Measurements from ENCODE around the gene HBD.
"Not testable (repeated sequence)": the region's sequence is repeated elsewhere in the genome, so short reads cannot be mapped to it uniquely, and the experiment has no call there.

Gene HBD

DNA sequence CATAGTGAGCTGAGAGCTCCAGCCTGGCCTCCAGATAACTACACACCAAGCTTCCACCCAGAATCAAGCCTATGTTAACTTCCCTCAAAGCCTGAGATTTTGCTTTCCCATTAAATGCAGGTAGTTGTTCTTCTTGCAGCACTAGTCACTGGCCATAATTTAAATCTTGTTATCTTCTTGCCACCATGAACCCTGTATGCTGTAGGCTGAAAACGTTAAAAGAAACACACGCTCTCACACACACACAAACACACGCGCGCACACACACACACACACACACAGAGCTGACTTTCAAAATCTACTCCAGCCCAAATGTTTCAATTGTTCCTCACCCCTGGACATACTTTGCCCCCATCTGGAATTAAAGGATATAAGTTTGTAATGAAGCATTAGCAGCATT lies 19.2 kb upstream of the HBD start:
- H3K9me3 ChIP-seq (ENCODE audit: control insufficient read depth in 5 of 5, low read length in 5 of 5); H3K9ac ChIP-seq (ENCODE audit: low read length in 5 of 5); H3K36me3 ChIP-seq (ENCODE audit: control insufficient read depth in 5 of 5, insufficient read depth in 5 of 5, low read length in 5 of 5); H3K27me3 ChIP-seq (ENCODE audit: control insufficient read depth in 5 of 5, insufficient read depth in 4 of 5, low read length in 5 of 5); H3K4me1 ChIP-seq (ENCODE audit: control insufficient read depth in 5 of 5, insufficient read depth in 5 of 5, low read length in 5 of 5); H3K4me3 ChIP-seq (ENCODE audit: low read depth in 1 of 5, low read length in 5 of 5); H3K27ac ChIP-seq (ENCODE audit: low read depth, low read length): not testable (repeated sequence)

DNA sequence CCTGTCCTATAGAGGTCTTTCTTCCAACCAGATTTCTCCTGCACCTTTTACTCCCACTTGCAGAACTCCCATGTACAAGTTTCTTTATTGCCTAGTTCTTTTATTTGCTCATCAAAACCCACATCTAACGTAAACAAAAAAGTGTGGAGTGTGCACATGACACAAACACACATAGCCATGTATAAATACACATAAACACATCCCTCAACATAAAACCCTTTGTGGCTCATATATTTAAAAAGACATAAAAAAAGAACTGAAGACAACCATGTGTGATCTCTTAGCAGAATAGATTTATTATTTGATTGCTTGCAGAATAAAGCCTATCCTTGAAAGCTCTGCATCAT lies 18.6 kb upstream of the HBD start:
- no peak overlapping the region for H3K9ac ChIP-seq (ENCODE audit: low read length in 5 of 5)
- no peak overlapping the region for H3K4me3 ChIP-seq (ENCODE audit: low read depth in 1 of 5, low read length in 5 of 5)
- no peaks in the 10 kb centered on the region for H3K4me1 ChIP-seq (ENCODE audit: control insufficient read depth in 5 of 5, insufficient read depth in 5 of 5, low read length in 5 of 5)
- H3K36me3 ChIP-seq (ENCODE audit: control insufficient read depth in 5 of 5, insufficient read depth in 5 of 5, low read length in 5 of 5): no peaks in the 10 kb centered on the region
- no peaks in the 10 kb centered on the region for H3K27me3 ChIP-seq (ENCODE audit: control insufficient read depth in 5 of 5, insufficient read depth in 4 of 5, low read length in 5 of 5)
- no peaks in the 10 kb centered on the region for H3K9me3 ChIP-seq (ENCODE audit: control insufficient read depth in 5 of 5, low read length in 5 of 5)
- no peak overlapping the region for H3K27ac ChIP-seq (ENCODE audit: low read depth, low read length)

DNA sequence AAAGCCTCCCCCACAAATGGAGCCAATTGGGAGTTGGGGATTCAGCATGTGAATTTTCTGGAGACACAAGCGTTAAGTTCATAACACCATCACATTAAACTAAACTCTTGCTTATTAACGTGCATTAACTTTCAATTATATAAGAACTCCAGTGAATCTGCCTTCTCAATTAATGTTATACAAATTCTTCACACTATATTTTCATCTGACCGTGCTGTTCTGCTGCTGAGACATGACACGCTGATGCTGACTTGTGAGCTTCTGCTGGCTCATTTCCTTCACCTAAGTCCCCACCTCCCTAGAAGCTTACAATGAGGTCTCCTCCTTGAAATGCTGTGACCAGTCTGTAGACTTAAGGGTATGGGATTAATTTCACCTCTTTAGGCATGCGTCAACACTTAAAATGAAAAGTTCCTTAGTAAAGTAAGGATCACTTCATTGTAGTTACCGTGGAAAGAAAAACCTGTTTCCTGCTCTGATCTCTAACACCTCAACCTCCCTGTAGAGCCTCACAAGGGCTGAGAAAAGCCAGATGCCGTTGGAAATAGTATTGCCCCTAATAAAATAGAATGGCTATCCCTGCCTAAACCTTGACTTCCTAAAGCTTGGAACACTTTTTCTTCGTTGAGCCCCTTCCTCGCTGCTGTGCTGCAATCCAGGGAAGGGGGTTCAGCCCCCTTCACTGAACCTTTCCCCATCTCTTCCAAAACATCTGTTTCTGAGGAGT lies 18.1 kb upstream of the HBD start:
- H3K27me3 ChIP-seq (ENCODE audit: control insufficient read depth in 5 of 5, insufficient read depth in 4 of 5, low read length in 5 of 5): no peaks in the 10 kb centered on the region
- H3K4me1 ChIP-seq (ENCODE audit: control insufficient read depth in 5 of 5, insufficient read depth in 5 of 5, low read length in 5 of 5): no peaks in the 10 kb centered on the region
- no peaks in the 10 kb centered on the region for H3K9me3 ChIP-seq (ENCODE audit: control insufficient read depth in 5 of 5, low read length in 5 of 5)
- H3K27ac ChIP-seq (ENCODE audit: low read depth, low read length): no peak overlapping the region
- no peak overlapping the region for H3K4me3 ChIP-seq (ENCODE audit: low read depth in 1 of 5, low read length in 5 of 5)
- no peaks in the 10 kb centered on the region for H3K36me3 ChIP-seq (ENCODE audit: control insufficient read depth in 5 of 5, insufficient read depth in 5 of 5, low read length in 5 of 5)
- no peak overlapping the region for H3K9ac ChIP-seq (ENCODE audit: low read length in 5 of 5)

DNA sequence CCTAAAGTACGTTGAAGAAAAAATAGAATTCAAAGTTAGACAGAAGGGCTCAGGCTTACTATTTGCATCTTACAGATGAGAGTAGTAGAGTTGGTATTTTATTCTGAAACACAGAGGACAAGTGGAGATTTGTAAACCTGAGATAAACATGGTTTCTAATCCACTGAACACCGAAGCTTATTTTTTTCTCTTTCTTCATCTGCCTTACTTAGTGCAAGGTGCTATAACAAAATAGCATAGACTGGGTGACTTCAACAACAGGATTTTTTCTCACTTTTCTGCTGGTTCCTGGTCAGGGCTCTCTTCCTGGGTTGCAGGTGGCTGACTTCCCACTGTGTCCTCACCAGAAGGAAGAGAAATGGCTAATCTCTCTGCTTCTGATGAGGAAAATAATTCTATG lies 17.5 kb upstream of the HBD start:
- Histone ChIP-seq H3K9me3 (ENCODE audit: control insufficient read depth in 5 of 5, low read length in 5 of 5) (no peaks in the 10 kb centered on the region), H3K4me3 (ENCODE audit: low read depth in 1 of 5, low read length in 5 of 5) (no peak overlapping the region), H3K9ac (ENCODE audit: low read length in 5 of 5) (no peak overlapping the region), H3K4me1 (ENCODE audit: control insufficient read depth in 5 of 5, insufficient read depth in 5 of 5, low read length in 5 of 5) (no peaks in the 10 kb centered on the region), H3K36me3 (ENCODE audit: control insufficient read depth in 5 of 5, insufficient read depth in 5 of 5, low read length in 5 of 5) (no peaks in the 10 kb centered on the region), H3K27ac (ENCODE audit: low read depth, low read length) (no peak overlapping the region), H3K27me3 (ENCODE audit: control insufficient read depth in 5 of 5, insufficient read depth in 4 of 5, low read length in 5 of 5) (no peaks in the 10 kb centered on the region)

DNA sequence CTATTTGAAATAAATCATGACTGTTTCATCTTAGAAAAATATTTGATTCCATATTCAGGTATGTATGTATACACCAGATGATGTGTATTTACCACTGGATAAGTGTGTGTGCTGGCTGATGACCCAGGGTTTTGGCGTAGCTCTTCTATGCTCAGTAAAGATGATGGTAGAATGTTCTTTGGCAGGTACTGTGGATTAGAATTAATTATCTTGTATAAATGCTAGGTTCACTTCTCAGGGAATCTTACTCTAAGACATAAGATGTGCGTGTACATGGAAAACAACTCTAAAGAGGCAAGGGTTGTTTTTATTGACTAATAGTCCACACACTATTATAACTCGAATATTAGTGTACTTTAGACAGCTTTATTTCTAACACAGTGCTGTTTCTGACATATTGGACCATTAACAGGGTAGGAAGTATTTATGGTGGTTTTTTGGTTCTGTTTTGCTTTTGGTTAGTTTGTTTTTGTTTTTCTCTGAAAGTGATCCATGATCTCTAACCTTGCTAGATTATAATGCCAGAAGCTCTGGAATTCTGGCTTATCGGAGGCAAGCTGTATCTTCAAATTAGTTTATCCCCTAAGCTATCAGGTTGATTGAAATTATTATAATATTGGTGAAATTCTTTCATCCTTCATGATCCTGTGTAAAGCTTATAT lies 16.4 kb upstream of the HBD start:
- Histone ChIP-seq H3K9me3 (ENCODE audit: control insufficient read depth in 5 of 5, low read length in 5 of 5) (no peaks in the 10 kb centered on the region), H3K9ac (ENCODE audit: low read length in 5 of 5) (no peak overlapping the region), H3K4me1 (ENCODE audit: control insufficient read depth in 5 of 5, insufficient read depth in 5 of 5, low read length in 5 of 5) (no peaks in the 10 kb centered on the region), H3K27ac (ENCODE audit: low read depth, low read length) (no peak overlapping the region), H3K4me3 (ENCODE audit: low read depth in 1 of 5, low read length in 5 of 5) (no peak overlapping the region), H3K27me3 (ENCODE audit: control insufficient read depth in 5 of 5, insufficient read depth in 4 of 5, low read length in 5 of 5) (no peaks in the 10 kb centered on the region), H3K36me3 (ENCODE audit: control insufficient read depth in 5 of 5, insufficient read depth in 5 of 5, low read length in 5 of 5) (no peaks in the 10 kb centered on the region)

DNA sequence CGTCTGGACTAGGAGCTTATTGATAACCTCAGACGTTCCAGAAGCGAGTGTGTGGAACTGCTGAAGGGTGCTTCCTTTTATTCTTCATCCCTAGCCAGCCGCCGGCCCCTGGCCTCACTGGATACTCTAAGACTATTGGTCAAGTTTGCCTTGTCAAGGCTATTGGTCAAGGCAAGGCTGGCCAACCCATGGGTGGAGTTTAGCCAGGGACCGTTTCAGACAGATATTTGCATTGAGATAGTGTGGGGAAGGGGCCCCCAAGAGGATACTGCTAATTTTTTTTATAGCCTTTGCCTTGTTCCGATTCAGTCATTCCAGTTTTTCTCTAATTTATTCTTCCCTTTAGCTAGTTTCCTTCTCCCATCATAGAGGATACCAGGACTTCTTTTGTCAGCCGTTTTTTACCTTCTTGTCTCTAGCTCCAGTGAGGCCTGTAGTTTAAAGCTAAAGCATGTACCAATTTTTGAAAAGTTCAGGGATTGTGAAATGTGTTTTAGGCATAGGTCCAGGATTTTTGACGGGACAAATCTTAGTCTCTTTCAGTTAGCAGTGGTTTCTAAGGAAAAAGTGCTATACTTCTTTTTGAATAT lies 15.6 kb upstream of the HBD start, which contains the start of gene HBG1:
TSS of gene HBG1 (minus strand) at position 51 of the 590 bp plus-strand sequence. CDS start 53 bp downstream, outside the sequence.
- not testable (repeated sequence) for H3K9ac ChIP-seq (ENCODE audit: low read length in 5 of 5); H3K27me3 ChIP-seq (ENCODE audit: control insufficient read depth in 5 of 5, insufficient read depth in 4 of 5, low read length in 5 of 5); H3K36me3 ChIP-seq (ENCODE audit: control insufficient read depth in 5 of 5, insufficient read depth in 5 of 5, low read length in 5 of 5); H3K9me3 ChIP-seq (ENCODE audit: control insufficient read depth in 5 of 5, low read length in 5 of 5); H3K4me3 ChIP-seq (ENCODE audit: low read depth in 1 of 5, low read length in 5 of 5); H3K4me1 ChIP-seq (ENCODE audit: control insufficient read depth in 5 of 5, insufficient read depth in 5 of 5, low read length in 5 of 5); H3K27ac ChIP-seq (ENCODE audit: low read depth, low read length)

DNA sequence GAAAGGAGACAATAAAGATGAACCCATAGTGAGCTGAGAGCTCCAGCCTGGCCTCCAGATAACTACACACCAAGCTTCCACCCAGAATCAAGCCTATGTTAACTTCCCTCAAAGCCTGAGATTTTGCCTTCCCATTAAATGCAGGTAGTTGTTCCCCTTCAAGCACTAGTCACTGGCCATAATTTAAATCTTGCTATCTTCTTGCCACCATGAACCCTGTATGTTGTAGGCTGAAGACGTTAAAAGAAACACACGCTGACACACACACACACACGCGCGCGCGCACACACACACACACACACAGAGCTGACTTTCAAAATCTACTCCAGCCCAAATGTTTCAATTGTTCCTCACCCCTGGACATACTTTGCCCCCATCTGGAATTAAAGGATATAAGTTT lies 14.2 kb upstream of the HBD start:
- H3K27me3 ChIP-seq (ENCODE audit: control insufficient read depth in 5 of 5, insufficient read depth in 4 of 5, low read length in 5 of 5); H3K27ac ChIP-seq (ENCODE audit: low read depth, low read length); H3K4me1 ChIP-seq (ENCODE audit: control insufficient read depth in 5 of 5, insufficient read depth in 5 of 5, low read length in 5 of 5); H3K9ac ChIP-seq (ENCODE audit: low read length in 5 of 5); H3K4me3 ChIP-seq (ENCODE audit: low read depth in 1 of 5, low read length in 5 of 5); H3K9me3 ChIP-seq (ENCODE audit: control insufficient read depth in 5 of 5, low read length in 5 of 5); H3K36me3 ChIP-seq (ENCODE audit: control insufficient read depth in 5 of 5, insufficient read depth in 5 of 5, low read length in 5 of 5): not testable (repeated sequence)

DNA sequence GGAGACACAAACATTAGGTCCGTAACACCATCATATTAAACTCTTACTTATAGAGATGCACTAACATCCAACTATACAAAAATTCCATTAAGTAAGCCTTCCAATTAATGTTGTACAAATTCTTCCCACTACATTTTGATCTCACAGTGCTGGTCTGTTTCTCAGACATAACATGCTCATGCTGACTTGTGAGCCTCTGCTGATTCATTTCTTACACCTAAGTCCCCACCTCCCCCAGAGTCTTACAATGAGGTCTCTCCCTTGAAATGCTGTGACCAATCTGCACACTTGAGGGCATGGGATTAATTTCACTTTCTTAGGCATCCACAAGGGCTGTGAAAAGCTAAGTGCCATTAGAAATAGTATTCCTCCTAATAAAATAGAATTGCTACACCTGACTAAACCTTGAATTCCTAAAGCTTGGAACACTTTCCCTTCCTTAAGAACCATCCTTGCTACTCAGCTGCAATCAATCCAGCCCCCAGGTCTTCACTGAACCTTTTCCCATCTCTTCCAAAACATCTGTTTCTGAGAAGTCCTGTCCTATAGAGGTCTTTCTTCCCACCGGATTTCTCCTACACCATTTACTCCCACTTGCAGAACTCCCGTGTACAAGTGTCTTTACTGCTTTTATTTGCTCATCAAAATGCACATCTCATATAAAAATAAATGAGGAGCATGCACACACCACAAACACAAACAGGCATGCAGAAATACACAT lies 13.3 kb upstream of the HBD start:
- peaks cover 0 to 6% (median 0%) of the 10 kb centered on the region in 5 donors for H3K27me3 ChIP-seq (ENCODE audit: control insufficient read depth in 5 of 5, insufficient read depth in 4 of 5, low read length in 5 of 5)
- H3K4me3 ChIP-seq (ENCODE audit: low read depth in 1 of 5, low read length in 5 of 5): no peak overlapping the region
- no peaks in the 10 kb centered on the region for H3K36me3 ChIP-seq (ENCODE audit: control insufficient read depth in 5 of 5, insufficient read depth in 5 of 5, low read length in 5 of 5)
- no peak overlapping the region for H3K27ac ChIP-seq (ENCODE audit: low read depth, low read length)
- H3K9ac ChIP-seq (ENCODE audit: low read length in 5 of 5): no peak overlapping the region
- no peaks in the 10 kb centered on the region for H3K4me1 ChIP-seq (ENCODE audit: control insufficient read depth in 5 of 5, insufficient read depth in 5 of 5, low read length in 5 of 5)
- H3K9me3 ChIP-seq (ENCODE audit: control insufficient read depth in 5 of 5, low read length in 5 of 5): no peaks in the 10 kb centered on the region

DNA sequence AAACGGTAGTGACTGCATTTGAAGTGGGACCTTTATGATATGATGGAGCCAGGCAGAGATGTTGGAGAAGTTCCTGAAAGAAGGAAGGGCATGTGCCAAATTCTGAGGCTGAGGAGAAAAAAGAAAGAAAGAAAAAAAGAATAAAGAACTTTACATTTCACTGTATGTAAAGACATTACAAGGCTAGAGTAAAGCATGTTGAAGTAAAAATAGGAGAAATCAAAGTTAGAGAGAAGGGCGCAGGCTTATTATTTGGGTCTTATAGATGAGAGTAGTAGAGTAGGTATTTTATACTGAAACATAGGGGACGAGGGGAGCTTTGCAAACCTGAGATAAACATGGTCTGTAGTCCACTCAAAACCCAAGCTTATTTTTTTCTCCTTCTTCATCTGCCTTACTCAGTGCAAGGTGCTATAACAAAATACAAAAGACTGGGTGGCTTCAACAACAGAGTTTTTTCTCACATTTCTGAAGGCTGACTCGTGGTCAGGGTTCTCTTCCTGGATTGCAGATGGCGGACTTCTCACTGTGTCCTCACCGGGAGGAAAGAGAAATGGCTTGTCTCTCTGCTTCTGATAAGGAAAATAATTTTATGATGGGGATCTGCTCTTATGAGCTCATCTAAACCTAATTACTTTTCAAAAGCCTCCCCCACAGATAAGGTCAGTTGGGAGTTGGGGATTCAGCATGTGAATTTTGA lies 12.6 kb upstream of the HBD start:
- Histone ChIP-seq H3K4me3 (ENCODE audit: low read depth in 1 of 5, low read length in 5 of 5) (no peak overlapping the region), H3K36me3 (ENCODE audit: control insufficient read depth in 5 of 5, insufficient read depth in 5 of 5, low read length in 5 of 5) (no peaks in the 10 kb centered on the region), H3K9me3 (ENCODE audit: control insufficient read depth in 5 of 5, low read length in 5 of 5) (no peaks in the 10 kb centered on the region), H3K9ac (ENCODE audit: low read length in 5 of 5) (no peak overlapping the region), H3K4me1 (ENCODE audit: control insufficient read depth in 5 of 5, insufficient read depth in 5 of 5, low read length in 5 of 5) (no peaks in the 10 kb centered on the region), H3K27ac (ENCODE audit: low read depth, low read length) (no peak overlapping the region), H3K27me3 (ENCODE audit: control insufficient read depth in 5 of 5, insufficient read depth in 4 of 5, low read length in 5 of 5) (peaks cover 0 to 6% (median 0%) of the 10 kb centered on the region in 5 donors)
